GM23338 (cell line): ENCODE results near the gene GAPVD1. TPM values are rescaled to one million over a fixed set of nuclear protein-coding genes. Genes with fewer than 3 reads are reported as not detected.

Experiments used
- ATAC-seq: fragments of 200-7000 bp; cut with Tn5 transposase; 3 replicates; pipeline ENCODE4 v1.9.1; 2020
- DNase-seq: peaks from one replicate; pipeline ENCODE4 v3.0.0-alpha.2; 2015; ENCODE audit warnings: low spot score
- H2AFZ ChIP-seq: fragments of 200-600 bp; sonication (generic); 2 replicates; pipeline ENCODE4 v1.8.0; 2016; ENCODE audit warnings: antibody characterized with exemption, mild to moderate bottlenecking, moderate library complexity
- H3F3A ChIP-seq: fragments of 200-600 bp; sonication (generic); replicated peaks from 2 replicates; pipeline ENCODE4 v1.8.0; 2017; ENCODE audit warnings: antibody characterized with exemption, mixed run types, low read depth
- H3K27ac ChIP-seq: fragments of 200-600 bp; sonication (generic); 2 replicates; pipeline ENCODE4 v1.6.1; 2016; ENCODE audit warnings: low read depth
- H3K27me3 ChIP-seq: fragments of 200-600 bp; sonication (generic); 2 replicates; pipeline ENCODE4 v1.8.0; 2016; ENCODE audit warnings: mild to moderate bottlenecking, mixed run types, moderate library complexity; ENCODE audit not compliant: insufficient read depth
- H3K36me3 ChIP-seq: fragments of 200-600 bp; sonication (generic); 2 replicates; pipeline ENCODE4 v1.8.0; 2016; ENCODE audit warnings: mild to moderate bottlenecking; ENCODE audit not compliant: insufficient read depth
- H3K4me1 ChIP-seq: fragments of 200-600 bp; sonication (generic); 2 replicates; pipeline ENCODE4 v1.8.0; 2016; ENCODE audit warnings: mild to moderate bottlenecking, moderate library complexity; ENCODE audit not compliant: insufficient read depth
- H3K4me2 ChIP-seq: fragments of 200-600 bp; sonication (generic); 2 replicates; pipeline ENCODE4 v1.7.1; 2017; ENCODE audit warnings: mixed run types
- H3K4me3 ChIP-seq: fragments of 200-600 bp; sonication (generic); 2 replicates; pipeline ENCODE4 v1.6.1; 2016; ENCODE audit warnings: mixed run types
- H3K79me2 ChIP-seq: fragments of 200-600 bp; sonication (generic); replicated peaks from 2 replicates; pipeline ENCODE4 v1.8.0; 2017; ENCODE audit warnings: mild to moderate bottlenecking; ENCODE audit not compliant: insufficient read depth
- H3K9me2 ChIP-seq: fragments of 200-600 bp; sonication (generic); 2 replicates; pipeline ENCODE4 v1.8.0; 2017; ENCODE audit not compliant: insufficient read depth
- H4K20me1 ChIP-seq: fragments of 200-600 bp; sonication (generic); replicated peaks from 2 replicates; pipeline ENCODE4 v1.8.0; 2017; ENCODE audit warnings: mild to moderate bottlenecking; ENCODE audit not compliant: insufficient read depth
- H3K27ac Mint-ChIP-seq: 2 replicates; pipeline ENCODE4 v1.8.0; 2020; ENCODE audit warnings: inconsistent platforms, mild to moderate bottlenecking, moderate library complexity, mixed read lengths
- H3K27me3 Mint-ChIP-seq: 3 replicates; pipeline ENCODE4 v1.8.0; 2022; ENCODE audit warnings: low read depth, mild to moderate bottlenecking, moderate library complexity, mixed read lengths, inconsistent platforms; ENCODE audit not compliant: insufficient read depth, poor library complexity
- H3K36me3 Mint-ChIP-seq: 3 replicates; pipeline ENCODE4 v1.8.0; 2021; ENCODE audit warnings: low read depth, mild to moderate bottlenecking, inconsistent platforms, moderate library complexity, mixed read lengths
- H3K4me1 Mint-ChIP-seq: 3 replicates; pipeline ENCODE4 v1.8.0; 2020; ENCODE audit warnings: mild to moderate bottlenecking, inconsistent platforms, mixed read lengths
- H3K4me3 Mint-ChIP-seq: 3 replicates; pipeline ENCODE4 v1.8.0; 2021; ENCODE audit warnings: moderate library complexity, mild to moderate bottlenecking, inconsistent platforms, mixed read lengths
- H3K9me3 Mint-ChIP-seq: 3 replicates; pipeline ENCODE4 v1.8.0; 2020; ENCODE audit warnings: moderate library complexity, mild to moderate bottlenecking, inconsistent platforms, mixed read lengths
- POLR2AphosphoS5 ChIP-seq: IDR thresholded peaks from 2 replicates; pipeline ENCODE4 v1.6.1; 2016; ENCODE audit warnings: antibody characterized with exemption, low read depth
- ZNF462 ChIP-seq: fragments of 250-450 bp; sonication (Bioruptor Pico); IDR thresholded peaks from 2 replicates; pipeline ENCODE4 v1.5.0; 2020; ENCODE audit warnings: mild to moderate bottlenecking, moderate library complexity
- polyA plus RNA-seq: library from polyadenylated mRNA; unstranded; fragments of >200 nt; fragmentation: Nextera tagmentation; extraction: Ambion mirVana; gene quantifications from 2 replicates; pipeline ENCODE4 v1.2.1, GENCODE V29; 2016
- total RNA-seq: library from RNA; depleted of rRNA; stranded (reverse); fragments of >200 nt; shearing (Covaris generic); gene quantifications from 2 replicates; pipeline ENCODE4 v1.2.3, GENCODE V29; 2014

The GAPVD1 gene
- total and polyA plus RNA-seq, 2 experiments from 2014 or later = 19.2 to 34.6 TPM

- TF ChIP-seq ZNF462 (CRISPR knock-in tag) = no peak
Observed at GRCh38 chr9:125406810-125407087, 145.1 kb downstream of the GAPVD1 start (continued).

- H3K36me3 ChIP-seq = no peaks in the 10 kb centered on the region
- H3K9me2 ChIP-seq = no peaks in the 10 kb centered on the region
- Mint-ChIP-seq H3K4me1 (peaks cover 12% of the 10 kb centered on the region), H3K9me3 (no peaks in the 10 kb centered on the region; the same call in 2 of the 3 replicates), H3K36me3 (no peaks in the 10 kb centered on the region), H3K27ac (no peak overlapping the region), H3K4me3 (peak overlapping the region; percentile 63), H3K27me3 (peaks cover 20% of the 10 kb centered on the region)
- ATAC-seq (no peak), DNase-seq (no peak)
- H3K4me3 ChIP-seq = peak overlapping the region; percentile 67
- peaks cover 10% of the 10 kb centered on the region; the same call in 1 of the 2 replicates for H3K27me3 ChIP-seq
- H3F3A ChIP-seq = 0 out of 2 replicates have a peak, but pooled peaks cover 7% of the 10 kb centered on the region
- H3K4me2 ChIP-seq = peak overlapping the region; percentile 78
- H3K4me1 ChIP-seq = no peaks in the 10 kb centered on the region
- no peaks in the 10 kb centered on the region for H3K79me2 ChIP-seq
- H2AFZ ChIP-seq = peak overlapping the region; percentile 98
- no peak for TF ChIP-seq POLR2AphosphoS5
- H4K20me1 ChIP-seq = no peaks in the 10 kb centered on the region
- no peak overlapping the region for H3K27ac ChIP-seq
Observed at GRCh38 chr9:125407432-125407973, 145.9 kb downstream of the GAPVD1 start.
